DOHH2 (cell line): Measurements from ENCODE around the gene TMEM86A.

Experiments
- CTCF ChIP-seq: fragments of 200-600 bp; sonication (generic); IDR thresholded peaks from one replicate; pipeline ENCODE4 v1.5.1; 2014; ENCODE audit warnings: antibody characterized with exemption, mild to moderate bottlenecking, low read depth, low read length; ENCODE audit not compliant: poor library complexity, severe bottlenecking
- EZH2phosphoT487 ChIP-seq: fragments of 200-600 bp; sonication (generic); IDR thresholded peaks from 2 replicates; pipeline ENCODE4 v1.6.1; 2017; ENCODE audit warnings: borderline replicate concordance, mild to moderate bottlenecking, antibody characterized with exemption, low read length, moderate library complexity, mixed read lengths

GRCh38 chr11:18752502-18752901 lies 53.9 kb downstream of the TMEM86A start:
- no peak for TF ChIP-seq EZH2phosphoT487
- TF ChIP-seq CTCF: no peak
